ENCODE data around the gene C8A. TPM values are rescaled to one million over a fixed set of nuclear protein-coding genes. Genes with fewer than 3 reads are reported as not detected.

Gene C8A
- polyA plus RNA-seq, 3 donors: not detected

GRCh38 chr1:56867491-56867890 lies 12.9 kb downstream of the C8A start:
- Histone ChIP-seq H3K36me3 (replicated peaks in 1 of 2; ENCODE audit: control insufficient read depth in 1 of 2, insufficient read depth in 2 of 2, low read length in 2 of 2) (no peaks in the 10 kb centered on the region), H3K9me3 (replicated peaks in 1 of 2; ENCODE audit: control insufficient read depth in 1 of 2, insufficient read depth in 1 of 2, low read length in 2 of 2) (no peaks in the 10 kb centered on the region), H3K27ac (ENCODE audit: low read depth in 1 of 2, low read length in 2 of 2) (no peak overlapping the region), H2AFZ (ENCODE audit: insufficient read depth, low read depth, low read length, poor library complexity, severe bottlenecking) (no peak overlapping the region), H3K9ac (ENCODE audit: insufficient read depth, low read length, poor library complexity, severe bottlenecking) (no peak overlapping the region), H3K4me3 (replicated peaks in 1 of 3; ENCODE audit: low read depth in 2 of 3, low read length in 3 of 3) (no peak overlapping the region), H4K20me1 (ENCODE audit: insufficient read depth, low read length) (no peaks in the 10 kb centered on the region), H3K27me3 (ENCODE audit: control insufficient read depth in 2 of 2, insufficient read depth in 2 of 2, low read length in 2 of 2) (no peaks in the 10 kb centered on the region), H3K4me1 (ENCODE audit: control insufficient read depth in 1 of 2, insufficient read depth in 2 of 2, low read length in 2 of 2) (no peaks in the 10 kb centered on the region), H3K4me2 (replicated peaks; ENCODE audit: extremely low read depth, low read length, poor library complexity, severe bottlenecking) (no peak overlapping the region), H3K79me2 (ENCODE audit: insufficient read depth, low read length) (no peaks in the 10 kb centered on the region)
- H3K27ac Mint-ChIP-seq: no peak overlapping the region
- TF ChIP-seq CTCF (IDR thresholded peaks at IDR 0.05): no peak
- no peaks in the 10 kb centered on the region for H3K9me3 Mint-ChIP-seq
- no peak for DNase-seq
- H3K27me3 Mint-ChIP-seq (ENCODE audit: low read depth in 3 of 3): peaks cover 2 to 5% (median 3%) of the 10 kb centered on the region in 3 donors
- H3K36me3 Mint-ChIP-seq: no peaks in the 10 kb centered on the region
- 100% methylated on average over 2 of the region's 5 CpGs for WGBS (ENCODE audit: insufficient coverage)
- no peaks in the 10 kb centered on the region for H3K4me1 Mint-ChIP-seq
- H3K4me3 Mint-ChIP-seq: no peak overlapping the region
- intact Hi-C loops (cut with micrococcal nuclease): no loop called here

- H3K27ac Mint-ChIP-seq: no peak overlapping the region
- Histone ChIP-seq H3K9me3 (replicated peaks in 1 of 2; ENCODE audit: control insufficient read depth in 1 of 2, insufficient read depth in 1 of 2, low read length in 2 of 2) (no peaks in the 10 kb centered on the region), H4K20me1 (ENCODE audit: insufficient read depth, low read length) (no peaks in the 10 kb centered on the region), H3K27me3 (ENCODE audit: control insufficient read depth in 2 of 2, insufficient read depth in 2 of 2, low read length in 2 of 2) (no peaks in the 10 kb centered on the region), H3K9ac (ENCODE audit: insufficient read depth, low read length, poor library complexity, severe bottlenecking) (no peak overlapping the region), H3K79me2 (ENCODE audit: insufficient read depth, low read length) (no peaks in the 10 kb centered on the region), H3K4me3 (replicated peaks in 1 of 3; ENCODE audit: low read depth in 2 of 3, low read length in 3 of 3) (no peak overlapping the region), H3K36me3 (replicated peaks in 1 of 2; ENCODE audit: control insufficient read depth in 1 of 2, insufficient read depth in 2 of 2, low read length in 2 of 2) (no peaks in the 10 kb centered on the region), H3K4me1 (ENCODE audit: control insufficient read depth in 1 of 2, insufficient read depth in 2 of 2, low read length in 2 of 2) (no peaks in the 10 kb centered on the region), H3K4me2 (replicated peaks; ENCODE audit: extremely low read depth, low read length, poor library complexity, severe bottlenecking) (no peak overlapping the region), H2AFZ (ENCODE audit: insufficient read depth, low read depth, low read length, poor library complexity, severe bottlenecking) (no peak overlapping the region), H3K27ac (ENCODE audit: low read depth in 1 of 2, low read length in 2 of 2) (no peak overlapping the region)
- no peak for TF ChIP-seq CTCF (IDR thresholded peaks at IDR 0.05)
- no peak overlapping the region for H3K4me3 Mint-ChIP-seq
- H3K4me1 Mint-ChIP-seq: no peaks in the 10 kb centered on the region
- DNase-seq: no peak
- intact Hi-C loops (cut with micrococcal nuclease): no loop called here
- H3K9me3 Mint-ChIP-seq: no peaks in the 10 kb centered on the region
- H3K36me3 Mint-ChIP-seq: no peaks in the 10 kb centered on the region
- H3K27me3 Mint-ChIP-seq (ENCODE audit: low read depth in 3 of 3): peaks cover 2 to 4% (median 3%) of the 10 kb centered on the region in 3 donors
- WGBS (ENCODE audit: insufficient coverage): no CpG with 5 or more reads among the region's 2 CpGs
Measured at GRCh38 chr1:56868761-56869160, 14.2 kb downstream of the C8A start.
